Ovary (tissue), 3 donors: ENCODE data around the gene CCDC97.

Experiments
- CTCF ChIP-seq, 3 donors: fragments of 450-650 bp in 2 of 3; fragments of 200-600 bp in 1 of 3; IDR thresholded peaks; one replicate each; pipeline versions ENCODE4 v1.5.1 to v1.8.0; 2016 to 2022; ENCODE audit warnings: antibody characterized with exemption in 3 of 3, mild to moderate bottlenecking in 1 of 3
- POLR2A ChIP-seq: fragments of 450-650 bp; IDR thresholded peaks from one replicate; pipeline ENCODE4 v1.6.1; 2017; ENCODE audit warnings: antibody characterized with exemption, mild to moderate bottlenecking, moderate library complexity
- donor health status: DM: no; HTN: no; CAD: no.

- TF ChIP-seq CTCF (IDR thresholded peaks at IDR 0.05) (no peak), POLR2A (no peak)
Measured at GRCh38 chr19:41319500-41320184, 9.7 kb downstream of the CCDC97 start.
